ENCODE data around the gene DIAPH1.
A peak's percentile ranks its signal among the peaks of the same experiment; 100 is the strongest.

The DIAPH1 gene

DNA sequence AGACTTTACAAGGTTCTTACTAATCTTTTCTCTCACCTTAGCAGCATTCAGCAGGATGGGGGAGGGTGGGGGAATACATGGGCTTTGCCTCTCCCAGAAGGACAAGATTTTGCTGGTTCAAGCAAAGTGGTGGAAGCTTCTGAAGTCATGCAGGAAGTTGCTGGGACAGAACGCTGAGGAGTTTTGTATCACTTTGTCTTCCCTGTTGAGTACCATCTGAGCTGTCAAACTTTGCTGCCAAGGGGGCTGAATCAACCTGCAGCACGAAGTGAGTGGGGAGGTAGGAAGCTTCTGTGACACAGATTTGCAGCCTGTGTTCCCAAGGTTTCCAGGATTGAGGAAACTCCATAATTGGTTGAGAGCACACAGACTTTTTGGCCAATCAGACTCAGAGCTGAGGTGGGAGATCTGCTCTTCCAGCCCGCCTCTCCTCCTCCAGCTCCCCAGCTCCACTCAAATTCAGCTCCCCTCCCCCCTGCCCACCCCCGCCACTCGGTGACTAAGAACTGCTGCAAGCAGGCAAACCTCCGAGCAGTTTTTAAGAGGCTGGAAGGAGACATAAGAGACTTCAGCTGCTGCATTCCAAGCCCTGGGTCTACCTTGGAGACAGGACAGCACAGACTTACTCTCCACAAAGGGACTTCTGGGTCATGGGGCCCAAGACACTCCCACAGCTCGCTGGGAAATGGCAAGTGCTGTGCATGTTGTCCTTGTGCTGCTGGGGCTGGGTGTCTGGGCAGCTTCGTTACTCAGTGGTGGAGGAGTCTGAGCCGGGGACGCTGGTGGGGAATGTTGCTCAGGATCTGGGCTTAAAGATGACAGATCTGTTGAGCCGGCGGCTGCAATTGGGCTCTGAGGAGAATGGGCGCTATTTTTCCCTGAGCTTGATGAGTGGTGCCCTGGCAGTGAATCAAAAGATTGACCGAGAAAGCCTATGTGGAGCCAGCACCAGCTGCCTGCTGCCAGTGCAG is 129.9 kb downstream of the DIAPH1 start, which contains the start of gene PCDHGC5:
Gene PCDHGC5, plus strand, starts transcription at position 491 of the 971 bp plus-strand sequence. Its CDS starts 160 bp downstream, at position 651.
- FAIRE-seq (no peak), DNase-seq (ENCODE audit: insufficient read length, low spot score) (no peak)

DNA sequence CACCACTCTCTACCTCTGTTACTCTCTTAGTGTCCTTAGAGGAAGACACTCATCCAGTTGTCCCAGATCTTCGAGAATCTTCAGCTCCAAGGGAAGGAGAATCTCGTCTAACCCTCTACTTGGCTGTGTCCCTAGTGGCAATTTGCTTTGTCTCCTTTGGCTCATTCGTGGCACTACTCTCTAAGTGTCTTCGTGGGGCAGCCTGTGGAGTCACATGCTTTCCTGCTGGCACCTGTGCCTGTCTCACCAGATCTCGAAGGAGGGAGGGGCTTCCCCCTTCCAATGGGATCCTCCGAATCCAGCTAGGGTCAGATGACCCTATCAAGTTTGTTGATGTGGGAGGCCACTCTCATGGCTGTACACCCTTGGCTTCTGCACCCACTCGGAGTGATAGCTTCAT is 131.7 kb downstream of the DIAPH1 start:
- no peak for FAIRE-seq
- no peak for DNase-seq (ENCODE audit: insufficient read length, low spot score)

DNA sequence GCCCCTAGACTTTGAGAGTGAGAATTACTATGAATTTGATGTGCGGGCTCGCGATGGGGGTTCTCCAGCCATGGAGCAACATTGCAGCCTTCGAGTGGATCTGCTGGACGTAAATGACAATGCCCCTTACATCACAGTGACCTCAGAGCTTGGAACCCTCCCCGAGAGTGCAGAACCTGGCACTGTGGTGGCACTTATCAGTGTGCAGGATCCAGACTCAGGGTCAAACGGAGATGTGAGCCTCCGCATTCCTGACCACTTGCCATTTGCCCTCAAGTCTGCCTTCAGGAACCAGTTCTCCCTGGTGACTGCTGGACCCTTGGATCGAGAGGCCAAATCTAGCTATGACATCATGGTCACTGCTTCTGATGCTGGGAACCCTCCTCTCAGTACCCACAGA is 132.7 kb downstream of the DIAPH1 start:
- DNase-seq (ENCODE audit: insufficient read length, low spot score) (no peak), FAIRE-seq (no peak)

DNA sequence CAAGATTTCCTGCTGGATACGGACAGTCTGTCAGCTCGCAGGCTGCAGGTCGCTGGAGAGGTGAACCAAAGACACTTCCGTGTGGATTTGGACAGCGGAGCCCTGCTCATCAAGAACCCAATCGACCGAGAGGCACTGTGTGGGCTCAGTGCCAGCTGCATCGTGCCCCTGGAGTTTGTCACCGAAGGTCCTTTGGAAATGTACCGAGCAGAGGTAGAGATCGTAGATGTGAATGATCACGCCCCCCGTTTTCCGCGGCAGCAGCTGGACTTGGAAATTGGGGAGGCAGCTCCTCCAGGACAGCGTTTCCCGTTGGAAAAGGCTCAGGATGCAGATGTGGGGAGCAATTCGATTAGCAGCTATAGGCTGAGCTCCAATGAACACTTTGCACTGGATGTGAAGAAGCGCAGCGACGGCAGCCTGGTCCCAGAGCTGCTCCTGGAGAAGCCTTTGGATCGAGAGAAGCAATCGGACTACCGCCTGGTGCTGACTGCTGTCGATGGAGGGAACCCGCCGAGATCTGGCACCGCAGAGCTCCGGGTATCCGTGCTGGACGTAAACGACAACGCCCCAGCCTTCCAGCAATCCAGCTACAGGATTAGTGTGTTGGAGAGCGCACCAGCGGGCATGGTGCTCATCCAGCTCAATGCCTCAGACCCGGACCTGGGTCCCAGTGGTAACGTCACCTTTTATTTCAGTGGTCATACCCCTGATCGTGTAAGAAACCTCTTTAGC is 133.3 kb downstream of the DIAPH1 start:
- no peak for DNase-seq (ENCODE audit: insufficient read length, low spot score)

DNA sequence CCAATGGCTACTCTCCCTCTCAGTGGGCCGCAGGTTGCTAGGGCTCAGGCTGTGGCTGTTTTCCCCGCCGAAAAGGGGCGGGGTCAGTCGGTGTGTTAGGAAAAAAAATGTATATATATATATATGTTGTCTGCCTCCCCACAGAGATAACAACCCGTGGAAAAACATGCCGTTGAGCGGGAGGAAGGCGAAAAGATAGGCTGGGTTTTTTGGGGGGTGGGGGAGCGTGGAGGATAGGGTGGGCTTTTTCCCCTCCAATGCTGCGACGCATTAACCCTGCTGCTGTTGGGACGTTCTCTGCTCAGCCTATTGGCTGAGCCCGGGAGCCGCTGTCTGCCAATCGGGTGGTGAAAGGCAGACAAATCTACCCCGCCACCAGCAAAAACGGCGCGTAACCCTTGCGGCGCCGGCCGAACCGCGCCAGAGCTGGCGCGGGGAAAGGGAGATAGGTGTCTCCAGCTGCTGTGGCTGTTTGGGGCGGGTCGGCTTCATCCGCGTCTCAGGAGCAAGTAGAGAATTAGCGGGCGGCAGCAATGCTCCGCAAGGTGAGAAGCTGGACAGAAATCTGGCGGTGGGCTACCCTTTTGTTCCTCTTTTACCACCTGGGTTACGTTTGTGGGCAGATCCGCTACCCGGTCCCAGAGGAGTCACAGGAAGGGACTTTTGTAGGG is 134.0 kb downstream of the DIAPH1 start, which contains the start of gene PCDHGC4:
Gene PCDHGC4, plus strand, starts transcription at position 390 of the 671 bp plus-strand sequence. Its CDS starts 144 bp downstream, at position 534.
- DNase-seq (ENCODE audit: insufficient read length, low spot score) = no peak
- FAIRE-seq = no peak

More for the DNA sequence above, 133.3 kb downstream of the DIAPH1 start:
- no peak for FAIRE-seq

DNA sequence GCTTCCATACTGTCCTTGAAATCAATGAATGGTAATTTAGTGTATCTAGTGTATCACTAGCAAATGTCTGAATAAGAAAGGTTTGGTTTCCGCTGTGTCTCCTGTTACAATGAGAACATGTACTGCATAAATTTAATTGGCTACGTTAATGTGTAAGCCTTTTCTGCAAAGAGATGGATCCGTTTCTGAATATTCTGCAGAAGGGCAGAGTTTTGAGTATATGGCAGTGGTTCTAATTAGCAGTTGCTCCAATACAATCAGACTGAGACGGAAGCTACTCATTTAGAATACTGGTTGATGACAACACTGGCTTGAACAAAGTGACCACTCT is 134.5 kb downstream of the DIAPH1 start:
- no peak for DNase-seq (ENCODE audit: insufficient read length, low spot score)
- no peak for FAIRE-seq

DNA sequence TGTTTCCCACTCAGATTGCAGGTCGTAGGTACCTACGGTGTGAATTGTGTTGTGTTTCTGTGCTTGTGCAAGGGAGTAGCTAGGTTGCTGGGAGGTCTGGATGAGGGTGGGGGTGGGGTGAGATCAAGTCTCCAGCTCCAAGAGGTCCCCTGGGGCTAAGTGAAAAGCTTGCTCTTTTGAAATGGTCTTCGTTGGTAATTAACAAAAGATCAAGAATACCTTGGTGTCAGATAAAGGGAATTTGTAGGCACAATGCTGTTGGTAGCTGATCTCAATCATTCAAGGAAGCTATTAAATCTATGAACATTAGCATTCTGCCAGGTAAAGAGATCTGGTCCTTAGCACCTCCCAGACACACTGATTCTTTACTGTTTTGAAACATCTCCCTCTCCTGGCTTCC is 134.9 kb downstream of the DIAPH1 start:
- DNase-seq (ENCODE audit: insufficient read length, low spot score) (no peak), FAIRE-seq (no peak)

DNA sequence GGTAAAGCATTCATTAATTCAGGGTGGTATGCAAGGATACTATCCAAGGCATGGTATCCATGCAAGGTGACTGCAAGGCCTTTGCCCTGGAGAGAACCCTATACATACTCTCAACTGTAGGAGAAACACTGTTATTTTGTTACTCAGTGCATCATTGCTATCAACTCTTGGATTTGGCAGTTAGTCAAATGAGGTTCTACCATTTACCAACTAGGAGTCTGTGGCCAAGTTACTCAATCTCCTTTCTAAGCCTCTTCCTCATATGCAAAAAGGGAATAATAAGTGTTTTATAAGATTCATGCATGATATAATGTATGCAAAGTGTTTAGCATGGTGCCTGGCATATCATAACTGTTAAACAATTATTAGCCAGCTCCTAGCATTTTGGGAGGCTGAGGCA is 139.0 kb downstream of the DIAPH1 start:
- FAIRE-seq (no peak), DNase-seq (ENCODE audit: insufficient read length, low spot score) (no peak)

DNA sequence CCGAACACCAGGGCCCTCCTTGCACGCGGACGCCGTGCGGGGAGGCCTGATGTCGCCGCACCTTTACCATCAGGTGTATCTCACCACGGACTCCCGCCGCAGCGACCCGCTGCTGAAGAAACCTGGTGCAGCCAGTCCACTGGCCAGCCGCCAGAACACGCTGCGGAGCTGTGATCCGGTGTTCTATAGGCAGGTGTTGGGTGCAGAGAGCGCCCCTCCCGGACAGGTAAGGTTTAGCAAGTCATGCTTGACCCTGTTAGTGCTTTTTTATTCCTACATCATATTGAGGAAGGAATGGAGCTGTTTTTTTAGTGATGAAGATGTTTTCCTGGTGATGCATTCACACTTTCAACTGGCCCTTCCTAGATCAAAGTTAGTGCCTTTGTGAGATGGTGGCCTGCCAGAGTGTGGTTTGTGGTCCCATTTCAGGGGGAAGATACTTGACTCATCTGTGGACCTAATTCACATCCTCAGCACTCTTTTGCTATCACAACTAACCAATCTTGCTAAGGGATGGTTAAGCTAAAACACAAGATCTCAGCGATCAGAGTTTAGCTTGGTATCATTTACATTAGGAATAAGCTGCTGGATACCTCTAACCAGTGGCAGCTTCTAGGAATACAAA is 140.4 kb downstream of the DIAPH1 start:
- DNase-seq (ENCODE audit: insufficient read length, low spot score) = no peak
- no peak for FAIRE-seq

DNA sequence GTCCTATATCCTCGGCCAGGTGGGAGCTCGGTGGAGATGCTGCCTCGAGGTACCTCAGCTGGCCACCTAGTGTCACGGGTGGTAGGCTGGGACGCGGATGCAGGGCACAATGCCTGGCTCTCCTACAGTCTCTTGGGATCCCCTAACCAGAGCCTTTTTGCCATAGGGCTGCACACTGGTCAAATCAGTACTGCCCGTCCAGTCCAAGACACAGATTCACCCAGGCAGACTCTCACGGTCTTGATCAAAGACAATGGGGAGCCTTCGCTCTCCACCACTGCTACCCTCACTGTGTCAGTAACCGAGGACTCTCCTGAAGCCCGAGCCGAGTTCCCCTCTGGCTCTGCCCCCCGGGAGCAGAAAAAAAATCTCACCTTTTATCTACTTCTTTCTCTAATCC is 141.0 kb downstream of the DIAPH1 start:
- no peak for DNase-seq (ENCODE audit: insufficient read length, low spot score)
- FAIRE-seq = no peak

DNA sequence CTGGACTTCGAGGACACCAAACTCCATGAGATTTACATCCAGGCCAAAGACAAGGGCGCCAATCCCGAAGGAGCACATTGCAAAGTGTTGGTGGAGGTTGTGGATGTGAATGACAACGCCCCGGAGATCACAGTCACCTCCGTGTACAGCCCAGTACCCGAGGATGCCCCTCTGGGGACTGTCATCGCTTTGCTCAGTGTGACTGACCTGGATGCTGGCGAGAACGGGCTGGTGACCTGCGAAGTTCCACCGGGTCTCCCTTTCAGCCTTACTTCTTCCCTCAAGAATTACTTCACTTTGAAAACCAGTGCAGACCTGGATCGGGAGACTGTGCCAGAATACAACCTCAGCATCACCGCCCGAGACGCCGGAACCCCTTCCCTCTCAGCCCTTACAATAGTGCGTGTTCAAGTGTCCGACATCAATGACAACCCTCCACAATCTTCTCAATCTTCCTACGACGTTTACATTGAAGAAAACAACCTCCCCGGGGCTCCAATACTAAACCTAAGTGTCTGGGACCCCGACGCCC is 141.7 kb downstream of the DIAPH1 start:
- DNase-seq (ENCODE audit: insufficient read length, low spot score) (no peak), FAIRE-seq (peak; percentile 18)

DNA sequence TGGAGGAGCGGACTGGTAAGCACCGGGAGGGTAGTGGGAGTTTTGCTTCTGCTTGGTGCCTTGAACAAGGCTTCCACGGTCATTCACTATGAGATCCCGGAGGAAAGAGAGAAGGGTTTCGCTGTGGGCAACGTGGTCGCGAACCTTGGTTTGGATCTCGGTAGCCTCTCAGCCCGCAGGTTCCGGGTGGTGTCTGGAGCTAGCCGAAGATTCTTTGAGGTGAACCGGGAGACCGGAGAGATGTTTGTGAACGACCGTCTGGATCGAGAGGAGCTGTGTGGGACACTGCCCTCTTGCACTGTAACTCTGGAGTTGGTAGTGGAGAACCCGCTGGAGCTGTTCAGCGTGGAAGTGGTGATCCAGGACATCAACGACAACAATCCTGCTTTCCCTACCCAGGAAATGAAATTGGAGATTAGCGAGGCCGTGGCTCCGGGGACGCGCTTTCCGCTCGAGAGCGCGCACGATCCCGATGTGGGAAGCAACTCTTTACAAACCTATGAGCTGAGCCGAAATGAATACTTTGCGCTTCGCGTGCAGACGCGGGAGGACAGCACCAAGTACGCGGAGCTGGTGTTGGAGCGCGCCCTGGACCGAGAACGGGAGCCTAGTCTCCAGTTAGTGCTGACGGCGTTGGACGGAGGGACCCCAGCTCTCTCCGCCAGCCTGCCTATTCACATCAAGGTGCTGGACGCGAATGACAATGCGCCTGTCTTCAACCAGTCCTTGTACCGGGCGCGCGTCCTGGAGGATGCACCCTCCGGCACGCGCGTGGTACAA is 142.5 kb downstream of the DIAPH1 start:
- FAIRE-seq (peak; percentile 56), DNase-seq (ENCODE audit: insufficient read length, low spot score) (no peak)

DNA sequence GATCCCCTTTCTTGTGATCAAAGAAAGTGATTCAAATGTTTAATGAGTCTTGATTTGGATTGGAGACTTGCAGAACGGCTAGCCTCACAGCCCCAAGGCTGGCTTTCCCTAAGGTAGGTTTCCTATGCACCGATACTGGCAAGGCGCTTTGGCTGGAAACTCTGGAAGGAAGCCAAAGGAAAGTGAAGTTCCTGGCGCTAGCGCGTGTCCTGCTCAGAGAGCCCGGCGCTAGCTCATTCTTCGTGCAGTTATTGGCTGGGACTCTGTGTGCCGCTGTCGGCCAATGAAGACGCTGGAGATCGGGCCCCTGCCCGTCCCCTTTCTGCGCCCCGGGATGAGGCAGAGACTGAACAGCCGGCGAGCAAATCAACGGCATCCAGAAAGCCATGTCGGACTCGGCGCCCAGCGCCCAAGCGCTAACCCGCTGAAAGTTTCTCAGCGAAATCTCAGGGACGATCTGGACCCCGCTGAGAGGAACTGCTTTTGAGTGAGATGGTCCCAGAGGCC is 143.1 kb downstream of the DIAPH1 start, which contains the start of gene PCDHGC3:
Gene PCDHGC3, plus strand, starts transcription at position 342 of the 507 bp plus-strand sequence. Its CDS starts 151 bp downstream, at position 493.
- FAIRE-seq (peak; percentile 81), DNase-seq (ENCODE audit: insufficient read length, low spot score) (peak; percentile 62)

DNA sequence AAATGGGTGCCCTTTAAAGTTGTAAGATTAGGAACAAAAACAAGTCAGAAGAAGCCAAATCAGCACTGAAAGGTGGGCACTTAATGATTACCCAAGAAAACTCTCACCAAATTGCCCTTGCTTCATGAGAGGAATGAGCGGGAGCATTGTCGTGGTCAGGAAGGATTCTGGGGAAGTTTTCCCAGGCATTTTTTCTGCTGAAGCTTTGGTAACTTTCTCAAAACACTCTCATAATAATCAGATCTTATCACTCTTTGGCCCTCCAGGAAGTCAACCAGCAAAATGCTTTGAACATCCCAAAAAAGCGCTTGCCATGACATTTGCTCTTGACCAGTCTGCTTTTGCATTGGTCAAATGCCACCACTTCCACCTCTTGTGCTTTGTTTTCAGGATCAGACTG is 153.4 kb downstream of the DIAPH1 start:
- no peak for DNase-seq (ENCODE audit: insufficient read length, low spot score)
- no peak for FAIRE-seq

Data from GM19239 (cell line).